ENCODE data around the gene SSR2.

DNA sequence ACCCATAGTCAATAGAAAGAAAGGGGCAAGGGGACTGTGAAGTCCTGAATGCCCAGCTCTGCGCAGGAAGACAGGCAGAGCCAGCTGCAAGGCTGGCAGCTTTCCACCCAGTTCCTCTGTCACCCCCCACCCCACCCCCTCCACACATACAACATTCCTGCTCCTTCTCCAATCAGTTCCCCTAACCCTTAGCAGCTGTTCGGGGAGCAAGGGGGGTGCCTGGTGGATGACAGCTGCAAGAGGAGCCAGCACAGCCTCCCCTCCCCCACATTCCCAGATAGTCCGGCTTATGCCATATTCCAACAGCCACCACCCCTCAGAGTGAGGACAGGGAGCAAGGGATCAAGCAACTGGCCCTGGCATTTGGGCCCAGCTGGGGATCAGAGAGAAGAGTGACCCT is 52.1 kb downstream of the SSR2 start:
- no peak for TF ChIP-seq CTCF (IDR thresholded peaks at IDR 0.05; ENCODE audit: low read depth, low read length)
- TF ChIP-seq EZH2phosphoT487 (IDR thresholded peaks at IDR 0.05; ENCODE audit: low read depth): no peak
